H9 (cell line): ENCODE data around the gene TMIE. TPM values are rescaled to one million over a fixed set of nuclear protein-coding genes. Genes with fewer than 3 reads are reported as not detected.

Source experiments
- DNase-seq: peaks from one replicate; pipeline ENCODE4 v3.0.0-alpha.2; 2017
- H2AFZ ChIP-seq: one replicate; pipeline ENCODE4 v1.6.1; 2013; ENCODE audit warnings: mild to moderate bottlenecking, low read length, control low read depth, moderate library complexity
- H2AK5ac ChIP-seq: 2 replicates; pipeline ENCODE4 v1.6.1; 2013; ENCODE audit warnings: low read length, control low read depth, mixed read lengths; ENCODE audit not compliant: insufficient read length
- H2BK120ac ChIP-seq: one replicate; pipeline ENCODE4 v1.6.1; 2013; ENCODE audit warnings: low read depth, mild to moderate bottlenecking, low read length, control low read depth, inconsistent platforms; ENCODE audit not compliant: poor library complexity, severe bottlenecking
- H2BK12ac ChIP-seq: 2 replicates; pipeline ENCODE4 v1.6.1; 2013; ENCODE audit warnings: low read length, control low read depth, mixed read lengths, low read depth; ENCODE audit not compliant: insufficient read length
- H2BK15ac ChIP-seq: 2 replicates; pipeline ENCODE4 v1.6.1; 2013; ENCODE audit warnings: low read depth, low read length, control low read depth
- H2BK20ac ChIP-seq: one replicate; pipeline ENCODE4 v1.6.1; 2013; ENCODE audit warnings: low read depth, mild to moderate bottlenecking, low read length, control low read depth, inconsistent platforms; ENCODE audit not compliant: poor library complexity, severe bottlenecking
- H2BK5ac ChIP-seq: 2 replicates; pipeline ENCODE4 v1.6.1; 2013; ENCODE audit warnings: low read length, control low read depth, mixed read lengths; ENCODE audit not compliant: insufficient read length
- H3K14ac ChIP-seq: 2 replicates; pipeline ENCODE4 v1.6.1; 2013; ENCODE audit warnings: low read length, control low read depth; ENCODE audit not compliant: insufficient read depth
- H3K18ac ChIP-seq: 2 replicates; pipeline ENCODE4 v1.6.1; 2013; ENCODE audit warnings: low read depth, mild to moderate bottlenecking, mixed read lengths, low read length, control low read depth; ENCODE audit not compliant: insufficient read length
- H3K23ac ChIP-seq: 2 replicates; pipeline ENCODE4 v1.6.1; 2013; ENCODE audit warnings: low read length, control low read depth, mixed read lengths, low read depth; ENCODE audit not compliant: insufficient read length
- H3K23me2 ChIP-seq: 2 replicates; pipeline ENCODE4 v1.6.1; 2013; ENCODE audit warnings: low read depth, mild to moderate bottlenecking, mixed read lengths, low read length, control low read depth; ENCODE audit not compliant: insufficient read length, poor library complexity, severe bottlenecking
- H3K27ac ChIP-seq: 2 replicates; pipeline ENCODE4 v1.5.1; 2013; ENCODE audit warnings: low read length, control low read depth, mixed read lengths, low read depth; ENCODE audit not compliant: insufficient read length
- H3K27me3 ChIP-seq: 2 replicates; pipeline ENCODE4 v1.6.1; 2013; ENCODE audit warnings: low read length, control low read depth, inconsistent platforms; ENCODE audit not compliant: insufficient read depth
- H3K4ac ChIP-seq: 2 replicates; pipeline ENCODE4 v1.6.1; 2013; ENCODE audit warnings: low read depth, mild to moderate bottlenecking, control low read depth, inconsistent platforms, low read length, moderate library complexity
- H3K4me1 ChIP-seq: 2 replicates; pipeline ENCODE4 v1.6.1; 2013; ENCODE audit warnings: low read length, control low read depth, inconsistent platforms; ENCODE audit not compliant: insufficient read depth
- H3K4me2 ChIP-seq: 2 replicates; pipeline ENCODE4 v1.6.1; 2013; ENCODE audit warnings: low read length, control low read depth, mixed read lengths; ENCODE audit not compliant: insufficient read length, insufficient read depth
- H3K56ac ChIP-seq: 2 replicates; pipeline ENCODE4 v1.6.1; 2013; ENCODE audit warnings: low read depth, mild to moderate bottlenecking, mixed read lengths, low read length, control low read depth; ENCODE audit not compliant: insufficient read length
- H3K79me1 ChIP-seq: 2 replicates; pipeline ENCODE4 v1.6.1; 2013; ENCODE audit warnings: low read depth, mild to moderate bottlenecking, moderate library complexity, low read length, control low read depth, inconsistent platforms; ENCODE audit not compliant: insufficient read depth, poor library complexity, severe bottlenecking
- H3K79me2 ChIP-seq: 2 replicates; pipeline ENCODE4 v1.6.1; 2013; ENCODE audit warnings: low read length, control low read depth, inconsistent platforms; ENCODE audit not compliant: insufficient read depth
- H3K9ac ChIP-seq: 2 replicates; pipeline ENCODE4 v1.6.1; 2013; ENCODE audit warnings: low read length, control low read depth, mixed read lengths; ENCODE audit not compliant: insufficient read length; ENCODE audit errors: extremely low read depth
- H3K9me3 ChIP-seq: one replicate; pipeline ENCODE4 v1.6.1; 2013; ENCODE audit warnings: low read depth, low read length, inconsistent platforms; ENCODE audit not compliant: control insufficient read depth
- H3T11ph ChIP-seq: one replicate; pipeline ENCODE4 v1.6.1; 2013; ENCODE audit warnings: mild to moderate bottlenecking, low read length, control low read depth, inconsistent platforms
- H4K20me1 ChIP-seq: one replicate; pipeline ENCODE4 v1.6.1; 2013; ENCODE audit not compliant: control insufficient read depth, insufficient read length, insufficient read depth
- H4K5ac ChIP-seq: 2 replicates; pipeline ENCODE4 v1.6.1; 2013; ENCODE audit warnings: low read depth, mild to moderate bottlenecking, mixed read lengths, low read length, control low read depth; ENCODE audit not compliant: insufficient read length
- H4K8ac ChIP-seq: replicated peaks from 2 replicates; pipeline ENCODE4 v1.6.1; 2013; ENCODE audit warnings: low read length, control low read depth, mixed read lengths, low read depth; ENCODE audit not compliant: insufficient read length
- H4K91ac ChIP-seq: 2 replicates; pipeline ENCODE4 v1.6.1; 2013; ENCODE audit warnings: low read depth, mild to moderate bottlenecking, moderate library complexity, mixed read lengths, low read length, control low read depth; ENCODE audit not compliant: insufficient read length
- H3K27ac Mint-ChIP-seq, 3 experiments: 2 replicates in 2 of 3; 3 replicates in 1 of 3; pipeline ENCODE4 v1.8.0; 2020 to 2021; ENCODE audit warnings: mixed read lengths in 3 of 3, mild to moderate bottlenecking in 1 of 3, moderate library complexity in 1 of 3
- H3K27me3 Mint-ChIP-seq: 2 replicates; pipeline ENCODE4 v1.8.0; 2021; ENCODE audit warnings: low read depth, mild to moderate bottlenecking, moderate library complexity, mixed read lengths
- H3K36me3 Mint-ChIP-seq, 3 experiments: 2 replicates in 2 of 3; 3 replicates in 1 of 3; pipeline ENCODE4 v1.8.0; 2020 to 2021; ENCODE audit warnings: low read depth in 3 of 3, mixed read lengths in 3 of 3; ENCODE audit not compliant: insufficient read depth in 1 of 3
- H3K4me1 Mint-ChIP-seq, 2 experiments: 2 replicates each; pipeline ENCODE4 v1.8.0; 2020; ENCODE audit warnings: mixed read lengths in 2 of 2
- H3K4me3 Mint-ChIP-seq, 2 experiments: 2 replicates in 1 of 2; 3 replicates in 1 of 2; pipeline ENCODE4 v1.8.0; 2020 to 2021; ENCODE audit warnings: mild to moderate bottlenecking in 2 of 2, mixed read lengths in 2 of 2, moderate library complexity in 1 of 2
- H3K9me3 Mint-ChIP-seq, 2 experiments: 2 replicates in 1 of 2; 3 replicates in 1 of 2; pipeline ENCODE4 v1.8.0; 2020; ENCODE audit warnings: mild to moderate bottlenecking in 2 of 2, mixed read lengths in 2 of 2, moderate library complexity in 1 of 2
- CTCF ChIP-seq: fragments of 200-600 bp; sonication (generic); conservative IDR thresholded peaks from 3 replicates; pipeline ENCODE4 v1.8.0; 2021; ENCODE audit warnings: antibody characterized with exemption, mild to moderate bottlenecking
- WGBS: extraction: QIAGEN DNeasy Blood & Tissue Kit; methylation state at CpG from one replicate; pipeline ENCODE4 v1.1.7; 2013; ENCODE audit warnings: missing lambda C conversion rate, low lambda C conversion rate, mixed read lengths; ENCODE audit not compliant: insufficient read length; ENCODE audit errors: extremely low coverage; 5-methylcytosine and 5-hydroxymethylcytosine counted together
- total RNA-seq: library from RNA; stranded (reverse); gene quantifications from 2 replicates; pipeline ENCODE4 v1.2.1, GENCODE V29; 2021

Gene TMIE
- total RNA-seq, 1 experiment from 2014 or later = 0.63 TPM

- peak; percentile 28 for DNase-seq
- H2BK5ac ChIP-seq = no peak overlapping the region
- peaks cover 18% of the 10 kb centered on the region; the same call in 1 of the 2 replicates for H3K4me1 ChIP-seq
Observed at GRCh38 chr3:46660543-46661523, 40.4 kb upstream of the TMIE start.

More at GRCh38 chr3:46660543-46661523, 40.4 kb upstream of the TMIE start:
- H3T11ph ChIP-seq = no peak overlapping the region
- H3K9me3 Mint-ChIP-seq = no peaks in the 10 kb centered on the region; a peak in 1 of 5 replicates
- no peak overlapping the region for H2BK120ac ChIP-seq
- H3K9me3 ChIP-seq = no peaks in the 10 kb centered on the region
- peaks cover 72 to 76% of the 10 kb centered on the region in 2 experiments for H3K4me1 Mint-ChIP-seq
- H3K27ac Mint-ChIP-seq = 0 out of 7 replicates have a peak overlapping the region, but pooled peaks of 1 of the 3 experiments have one; percentile 25
- no peaks in the 10 kb centered on the region for H3K36me3 Mint-ChIP-seq
- H3K4ac ChIP-seq = no peak overlapping the region
- H3K4me2 ChIP-seq = no peak overlapping the region
- no peaks in the 10 kb centered on the region for H3K23me2 ChIP-seq
- no peak overlapping the region for H2BK20ac ChIP-seq
- H2AK5ac ChIP-seq = no peak overlapping the region
- no peak overlapping the region for H3K14ac ChIP-seq
- H2BK12ac ChIP-seq = no peak overlapping the region
- H3K27me3 ChIP-seq = no peaks in the 10 kb centered on the region
- H4K20me1 ChIP-seq = no peaks in the 10 kb centered on the region
- H3K27me3 Mint-ChIP-seq = peaks cover 6% of the 10 kb centered on the region
- no peak overlapping the region for H4K8ac ChIP-seq
- H3K79me1 ChIP-seq = no peaks in the 10 kb centered on the region
- H3K23ac ChIP-seq = no peak overlapping the region
- no peak overlapping the region for H3K56ac ChIP-seq
- no peak overlapping the region for H3K27ac ChIP-seq
- H2BK15ac ChIP-seq = no peak overlapping the region
- no peak overlapping the region; a peak in 2 of 5 replicates for H3K4me3 Mint-ChIP-seq
- H4K5ac ChIP-seq = no peak overlapping the region
- no peak overlapping the region for H3K9ac ChIP-seq
- H3K79me2 ChIP-seq = no peaks in the 10 kb centered on the region
- no peak overlapping the region for H3K18ac ChIP-seq
- no peak for TF ChIP-seq CTCF
- no peak overlapping the region for H2AFZ ChIP-seq
- no CpG with 5 or more reads among the region's 9 CpGs for WGBS
- H4K91ac ChIP-seq = no peak overlapping the region
